ENCODE data around the gene FARP2. TPM values are rescaled to one million over a fixed set of nuclear protein-coding genes. Genes with fewer than 3 reads are reported as not detected.

The FARP2 gene
- total and polyA plus RNA-seq, 2 of the 13 experiments (the other 11 are each of a cell fraction or from before 2014, with no cell fraction given), result 28.0 to 45.4 TPM

DNA sequence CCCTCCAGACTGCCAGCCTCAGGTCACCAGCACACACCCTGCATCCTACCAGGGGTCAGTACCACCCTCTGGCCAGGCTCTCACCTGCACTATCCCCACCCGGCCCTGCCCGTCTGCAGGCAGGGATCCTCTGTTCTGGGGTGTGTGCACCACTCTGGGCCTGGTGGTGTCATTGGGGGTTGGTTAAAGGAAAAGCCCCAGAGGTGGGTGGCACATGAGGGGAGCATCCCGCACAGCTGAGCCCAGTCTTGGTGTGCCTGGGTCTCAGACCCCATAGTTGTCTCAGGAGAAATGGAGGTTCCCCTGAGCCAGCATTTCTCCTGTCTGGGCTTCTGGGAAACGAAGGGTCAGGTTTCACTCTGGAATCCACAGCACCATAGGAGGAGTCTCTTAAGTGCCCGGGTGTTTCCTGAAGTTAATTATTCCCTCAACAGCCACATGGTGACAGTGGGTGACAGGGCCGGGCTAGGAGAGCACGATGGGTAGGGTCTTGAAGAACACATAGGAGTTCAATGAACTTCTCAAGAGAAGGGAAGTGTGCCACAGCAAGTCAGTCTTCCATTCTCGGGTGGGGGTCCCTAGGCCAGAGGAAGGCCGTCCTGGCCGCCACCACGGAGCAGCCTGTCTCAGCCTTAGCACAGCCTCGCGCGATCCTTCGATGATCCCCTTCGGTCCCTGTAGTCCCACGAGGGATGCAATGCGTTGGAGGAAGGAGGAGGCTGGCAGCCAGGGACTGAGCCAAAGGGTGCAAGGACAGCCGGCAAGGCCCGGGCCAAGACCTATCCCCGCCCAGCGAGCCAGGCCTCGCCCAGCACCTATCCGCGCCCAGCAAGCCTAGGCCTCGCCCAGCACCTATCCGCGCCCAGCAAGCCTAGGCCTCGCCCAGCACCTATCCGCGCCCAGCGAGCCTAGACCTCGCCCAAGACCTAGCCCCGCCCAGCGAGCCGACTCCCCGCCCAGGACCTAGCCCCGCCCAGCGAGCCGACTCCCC, 1.1 kb upstream of the FARP2 start (continued):
- TF ChIP-seq, protein P1, sequence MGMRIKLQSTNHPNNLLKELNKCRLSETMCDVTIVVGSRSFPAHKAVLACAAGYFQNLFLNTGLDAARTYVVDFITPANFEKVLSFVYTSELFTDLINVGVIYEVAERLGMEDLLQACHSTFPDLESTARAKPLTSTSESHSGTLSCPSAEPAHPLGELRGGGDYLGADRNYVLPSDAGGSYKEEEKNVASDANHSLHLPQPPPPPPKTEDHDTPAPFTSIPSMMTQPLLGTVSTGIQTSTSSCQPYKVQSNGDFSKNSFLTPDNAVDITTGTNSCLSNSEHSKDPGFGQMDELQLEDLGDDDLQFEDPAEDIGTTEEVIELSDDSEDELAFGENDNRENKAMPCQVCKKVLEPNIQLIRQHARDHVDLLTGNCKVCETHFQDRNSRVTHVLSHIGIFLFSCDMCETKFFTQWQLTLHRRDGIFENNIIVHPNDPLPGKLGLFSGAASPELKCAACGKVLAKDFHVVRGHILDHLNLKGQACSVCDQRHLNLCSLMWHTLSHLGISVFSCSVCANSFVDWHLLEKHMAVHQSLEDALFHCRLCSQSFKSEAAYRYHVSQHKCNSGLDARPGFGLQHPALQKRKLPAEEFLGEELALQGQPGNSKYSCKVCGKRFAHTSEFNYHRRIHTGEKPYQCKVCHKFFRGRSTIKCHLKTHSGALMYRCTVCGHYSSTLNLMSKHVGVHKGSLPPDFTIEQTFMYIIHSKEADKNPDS (CRISPR knock-in tag; IDR thresholded peaks at IDR 0.05), result no peak
- TF ChIP-seq ZNF713 (CRISPR knock-in tag; IDR thresholded peaks at IDR 0.05) (no peak), PHF20 (CRISPR knock-in tag; IDR thresholded peaks at IDR 0.05) (0 out of 2 replicates have a peak, but pooled peaks have one; percentile 34), HNRNPH1 (optimal IDR thresholded peaks at IDR 0.05; ENCODE audit: low read depth, low read length) (no peak), KDM5A (IDR thresholded peaks at IDR 0.05; ENCODE audit: borderline replicate concordance, low read length) (no peak), ZNF674 (CRISPR knock-in tag; IDR thresholded peaks at IDR 0.05; ENCODE audit: low read depth) (no peak), ZNF343 (CRISPR knock-in tag; IDR thresholded peaks at IDR 0.05) (peak; percentile 56), ESRRA (CRISPR knock-in tag; IDR thresholded peaks at IDR 0.05; ENCODE audit: low read depth) (no peak; the same call in 1 of the 2 replicates), SP5 (CRISPR knock-in tag; IDR thresholded peaks at IDR 0.05; ENCODE audit: borderline replicate concordance, low read depth) (0 out of 2 replicates have a peak, but pooled peaks have one; percentile 4), ZNF589 (CRISPR knock-in tag; conservative IDR thresholded peaks at IDR 0.05) (no peak), PTBP1 (IDR thresholded peaks at IDR 0.05; ENCODE audit: low read depth, low read length, poor library complexity, severe bottlenecking) (no peak), RCOR2 (CRISPR knock-in tag; IDR thresholded peaks at IDR 0.05) (0 out of 2 replicates have a peak, but pooled peaks have one; percentile 13), RXRA (CRISPR knock-in tag; IDR thresholded peaks at IDR 0.05) (peak; percentile 73), SNRNP70 (IDR thresholded peaks at IDR 0.05; ENCODE audit: low read depth, low read length) (no peak), NBN (conservative IDR thresholded peaks at IDR 0.05) (no peak), RBM39 (IDR thresholded peaks at IDR 0.05; ENCODE audit: low read depth, low read length, poor library complexity, severe bottlenecking) (peak; percentile 40), ZNF101 (CRISPR knock-in tag; IDR thresholded peaks at IDR 0.05; ENCODE audit: borderline replicate concordance, low read depth) (no peak), HMG20B (CRISPR knock-in tag; conservative IDR thresholded peaks at IDR 0.05) (no peak), TAF1 (CRISPR knock-in tag; IDR thresholded peaks at IDR 0.05) (peak; percentile 63; the same call in 1 of the 2 replicates)
- TF ChIP-seq, protein P2, sequence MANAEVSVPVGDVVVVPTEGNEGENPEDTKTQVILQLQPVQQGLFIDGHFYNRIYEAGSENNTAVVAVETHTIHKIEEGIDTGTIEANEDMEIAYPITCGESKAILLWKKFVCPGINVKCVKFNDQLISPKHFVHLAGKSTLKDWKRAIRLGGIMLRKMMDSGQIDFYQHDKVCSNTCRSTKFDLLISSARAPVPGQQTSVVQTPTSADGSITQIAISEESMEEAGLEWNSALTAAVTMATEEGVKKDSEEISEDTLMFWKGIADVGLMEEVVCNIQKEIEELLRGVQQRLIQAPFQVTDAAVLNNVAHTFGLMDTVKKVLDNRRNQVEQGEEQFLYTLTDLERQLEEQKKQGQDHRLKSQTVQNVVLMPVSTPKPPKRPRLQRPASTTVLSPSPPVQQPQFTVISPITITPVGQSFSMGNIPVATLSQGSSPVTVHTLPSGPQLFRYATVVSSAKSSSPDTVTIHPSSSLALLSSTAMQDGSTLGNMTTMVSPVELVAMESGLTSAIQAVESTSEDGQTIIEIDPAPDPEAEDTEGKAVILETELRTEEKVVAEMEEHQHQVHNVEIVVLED (CRISPR knock-in tag; IDR thresholded peaks at IDR 0.05; ENCODE audit: borderline replicate concordance), result no peak; the same call in 1 of the 2 replicates
- TF ChIP-seq, protein P3, sequence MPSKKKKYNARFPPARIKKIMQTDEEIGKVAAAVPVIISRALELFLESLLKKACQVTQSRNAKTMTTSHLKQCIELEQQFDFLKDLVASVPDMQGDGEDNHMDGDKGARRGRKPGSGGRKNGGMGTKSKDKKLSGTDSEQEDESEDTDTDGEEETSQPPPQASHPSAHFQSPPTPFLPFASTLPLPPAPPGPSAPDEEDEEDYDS (CRISPR knock-in tag; IDR thresholded peaks at IDR 0.05), result no peak
- TF ChIP-seq, protein P4, sequence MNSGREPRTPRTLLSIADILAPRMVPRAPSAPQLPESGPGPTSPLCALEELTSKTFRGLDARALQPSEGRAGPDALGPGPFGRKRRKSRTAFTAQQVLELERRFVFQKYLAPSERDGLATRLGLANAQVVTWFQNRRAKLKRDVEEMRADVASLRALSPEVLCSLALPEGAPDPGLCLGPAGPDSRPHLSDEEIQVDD (CRISPR knock-in tag; IDR thresholded peaks at IDR 0.05; ENCODE audit: borderline replicate concordance), result 0 out of 2 replicates have a peak, but pooled peaks have one; percentile 9

Data from HepG2 (cell line).